Testis (tissue), 2 donors: ENCODE data around the gene VTI1B.

Source experiments
- CTCF ChIP-seq, 3 experiments: fragments of 450-650 bp in 2 of 3; fragments of 200-600 bp in 1 of 3; sonication (generic) in 1 of 3; IDR thresholded peaks; one replicate each; pipeline ENCODE4 v1.5.1; 2016 to 2019; ENCODE audit warnings: antibody characterized with exemption in 3 of 3, mild to moderate bottlenecking in 2 of 3, moderate library complexity in 1 of 3
- POLR2A ChIP-seq: fragments of 450-650 bp; IDR thresholded peaks from one replicate; pipeline ENCODE4 v1.6.1; 2017; ENCODE audit warnings: antibody characterized with exemption, mild to moderate bottlenecking, moderate library complexity

GRCh38 chr14:67644428-67644827 is 30.0 kb downstream of the VTI1B start:
- TF ChIP-seq CTCF (IDR thresholded peaks at IDR 0.05), result no peak
- no peak for TF ChIP-seq POLR2A
